ENCODE data around the gene PHACTR1. TPM values are rescaled to one million over a fixed set of nuclear protein-coding genes. Genes with fewer than 3 reads are reported as not detected.

PHACTR1 gene
- total RNA-seq, 1 experiment from 2014 or later: 0.05 TPM

DNA sequence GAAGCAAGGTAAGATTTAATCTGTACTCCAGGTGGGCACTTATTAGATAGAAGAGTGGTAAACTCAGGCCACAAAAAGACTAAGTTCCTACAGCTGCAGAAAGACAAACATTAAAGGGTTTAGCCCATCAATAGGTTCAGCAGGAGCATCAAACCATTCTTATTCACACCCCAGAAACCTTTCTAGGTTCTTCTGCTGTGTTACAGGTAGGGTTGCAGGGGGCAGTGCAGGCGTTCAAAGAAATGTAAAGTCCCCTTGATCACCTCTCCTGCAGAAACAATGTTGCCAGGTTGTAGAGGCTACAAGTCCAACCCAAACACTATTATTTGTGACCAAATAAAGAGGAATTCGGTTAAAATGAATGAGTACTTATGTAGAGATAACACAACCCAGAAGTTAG lies 31.8 kb downstream of the PHACTR1 start:
- ATAC-seq (no peak), DNase-seq (ENCODE audit: low read depth, low spot score) (no peak)
- H3K4me1 ChIP-seq (ENCODE audit: control insufficient read depth, insufficient read depth, low read length): no peaks in the 10 kb centered on the region
- no peaks in the 10 kb centered on the region for H3K36me3 ChIP-seq (ENCODE audit: control insufficient read depth, insufficient read depth, low read length)
- in situ Hi-C loops (cut with HindIII; ENCODE audit: low pct_unique_long_range_greater_than_20kb, low sequenced_read_pairs) (no loop called here), intact Hi-C loops (cut with micrococcal nuclease; ENCODE audit: unreplicated experiment) (no loop called here)
- H3K4me3 ChIP-seq (ENCODE audit: low read depth in 2 of 2, low read length in 2 of 2): no peak overlapping the region
- ChIA-PET POLR2A (no interaction called here), CTCF (no interaction called here)
- no peak overlapping the region for H3K27ac ChIP-seq (ENCODE audit: low read length)
- no peaks in the 10 kb centered on the region for H3K27me3 ChIP-seq (ENCODE audit: control insufficient read depth, insufficient read depth, low read length)
- TF ChIP-seq, protein P1, sequence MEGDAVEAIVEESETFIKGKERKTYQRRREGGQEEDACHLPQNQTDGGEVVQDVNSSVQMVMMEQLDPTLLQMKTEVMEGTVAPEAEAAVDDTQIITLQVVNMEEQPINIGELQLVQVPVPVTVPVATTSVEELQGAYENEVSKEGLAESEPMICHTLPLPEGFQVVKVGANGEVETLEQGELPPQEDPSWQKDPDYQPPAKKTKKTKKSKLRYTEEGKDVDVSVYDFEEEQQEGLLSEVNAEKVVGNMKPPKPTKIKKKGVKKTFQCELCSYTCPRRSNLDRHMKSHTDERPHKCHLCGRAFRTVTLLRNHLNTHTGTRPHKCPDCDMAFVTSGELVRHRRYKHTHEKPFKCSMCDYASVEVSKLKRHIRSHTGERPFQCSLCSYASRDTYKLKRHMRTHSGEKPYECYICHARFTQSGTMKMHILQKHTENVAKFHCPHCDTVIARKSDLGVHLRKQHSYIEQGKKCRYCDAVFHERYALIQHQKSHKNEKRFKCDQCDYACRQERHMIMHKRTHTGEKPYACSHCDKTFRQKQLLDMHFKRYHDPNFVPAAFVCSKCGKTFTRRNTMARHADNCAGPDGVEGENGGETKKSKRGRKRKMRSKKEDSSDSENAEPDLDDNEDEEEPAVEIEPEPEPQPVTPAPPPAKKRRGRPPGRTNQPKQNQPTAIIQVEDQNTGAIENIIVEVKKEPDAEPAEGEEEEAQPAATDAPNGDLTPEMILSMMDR (IDR thresholded peaks at IDR 0.05): no peak
- TF ChIP-seq, protein P2, sequence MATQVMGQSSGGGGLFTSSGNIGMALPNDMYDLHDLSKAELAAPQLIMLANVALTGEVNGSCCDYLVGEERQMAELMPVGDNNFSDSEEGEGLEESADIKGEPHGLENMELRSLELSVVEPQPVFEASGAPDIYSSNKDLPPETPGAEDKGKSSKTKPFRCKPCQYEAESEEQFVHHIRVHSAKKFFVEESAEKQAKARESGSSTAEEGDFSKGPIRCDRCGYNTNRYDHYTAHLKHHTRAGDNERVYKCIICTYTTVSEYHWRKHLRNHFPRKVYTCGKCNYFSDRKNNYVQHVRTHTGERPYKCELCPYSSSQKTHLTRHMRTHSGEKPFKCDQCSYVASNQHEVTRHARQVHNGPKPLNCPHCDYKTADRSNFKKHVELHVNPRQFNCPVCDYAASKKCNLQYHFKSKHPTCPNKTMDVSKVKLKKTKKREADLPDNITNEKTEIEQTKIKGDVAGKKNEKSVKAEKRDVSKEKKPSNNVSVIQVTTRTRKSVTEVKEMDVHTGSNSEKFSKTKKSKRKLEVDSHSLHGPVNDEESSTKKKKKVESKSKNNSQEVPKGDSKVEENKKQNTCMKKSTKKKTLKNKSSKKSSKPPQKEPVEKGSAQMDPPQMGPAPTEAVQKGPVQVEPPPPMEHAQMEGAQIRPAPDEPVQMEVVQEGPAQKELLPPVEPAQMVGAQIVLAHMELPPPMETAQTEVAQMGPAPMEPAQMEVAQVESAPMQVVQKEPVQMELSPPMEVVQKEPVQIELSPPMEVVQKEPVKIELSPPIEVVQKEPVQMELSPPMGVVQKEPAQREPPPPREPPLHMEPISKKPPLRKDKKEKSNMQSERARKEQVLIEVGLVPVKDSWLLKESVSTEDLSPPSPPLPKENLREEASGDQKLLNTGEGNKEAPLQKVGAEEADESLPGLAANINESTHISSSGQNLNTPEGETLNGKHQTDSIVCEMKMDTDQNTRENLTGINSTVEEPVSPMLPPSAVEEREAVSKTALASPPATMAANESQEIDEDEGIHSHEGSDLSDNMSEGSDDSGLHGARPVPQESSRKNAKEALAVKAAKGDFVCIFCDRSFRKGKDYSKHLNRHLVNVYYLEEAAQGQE (IDR thresholded peaks at IDR 0.05; ENCODE audit: insufficient read depth in 1 of 2, low read depth in 2 of 2, low read length in 1 of 2): no peak
- no peak for TF ChIP-seq POLR2AphosphoS5 (IDR thresholded peaks at IDR 0.05; ENCODE audit: low read depth, low read length)
- TF ChIP-seq SIN3A (IDR thresholded peaks at IDR 0.05; ENCODE audit: borderline replicate concordance, insufficient read depth, low read depth, low read length): no peak
- TF ChIP-seq TCF7L2 (IDR thresholded peaks at IDR 0.05; ENCODE audit: low read depth, low read length): no peak
- H3K9me3 ChIP-seq (ENCODE audit: control insufficient read depth, insufficient read depth, low read depth, low read length): no peaks in the 10 kb centered on the region
- BruUV-seq (replicated peaks): no TSS peak

DNA sequence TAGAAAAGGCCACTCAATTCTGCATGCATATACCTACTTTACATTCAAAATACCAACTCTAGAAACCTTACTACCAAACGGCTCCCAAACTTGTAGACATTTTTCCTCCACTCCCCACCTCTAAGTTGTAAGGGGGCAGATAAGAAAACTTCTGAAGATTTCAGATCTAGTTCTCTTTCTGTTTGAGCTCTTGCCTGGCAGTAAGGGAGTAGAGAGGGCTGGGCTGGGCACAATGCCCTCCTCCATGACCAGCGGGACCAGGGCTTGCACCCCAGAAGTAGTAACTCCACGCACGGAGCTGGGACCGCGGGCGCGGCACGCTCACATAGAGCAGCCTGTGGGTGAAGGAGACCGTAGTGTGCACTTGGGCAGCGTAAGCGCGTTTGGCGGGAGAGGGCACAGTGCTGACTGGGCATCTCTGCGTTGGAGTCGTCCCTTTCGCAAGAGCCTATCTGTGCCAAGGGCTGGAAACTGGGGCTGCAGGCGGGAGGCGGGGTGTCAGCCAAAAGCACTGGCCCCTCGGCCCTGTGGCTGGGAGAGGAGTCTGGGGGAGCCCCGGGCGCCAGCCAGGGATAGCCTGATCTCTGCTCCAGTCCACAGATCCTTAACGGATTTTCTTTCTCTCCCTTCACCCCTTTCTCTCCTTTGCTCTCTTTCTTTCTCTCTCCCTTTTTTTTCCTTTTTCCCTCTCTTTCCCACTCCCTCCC lies 32.4 kb downstream of the PHACTR1 start:
- H3K36me3 ChIP-seq (ENCODE audit: control insufficient read depth, insufficient read depth, low read length): no peaks in the 10 kb centered on the region
- no TSS peak for BruUV-seq (replicated peaks)
- CTCF ChIA-PET: no interaction called here
- in situ Hi-C loops (cut with HindIII; ENCODE audit: low pct_unique_long_range_greater_than_20kb, low sequenced_read_pairs): no loop called here
- POLR2A ChIA-PET: no interaction called here
- intact Hi-C loops (cut with micrococcal nuclease; ENCODE audit: unreplicated experiment): no loop called here
- H3K4me3 ChIP-seq (ENCODE audit: low read depth in 2 of 2, low read length in 2 of 2): no peak overlapping the region
- DNase-seq (ENCODE audit: low read depth, low spot score): no peak
- TF ChIP-seq, protein P2 (IDR thresholded peaks at IDR 0.05; ENCODE audit: insufficient read depth in 1 of 2, low read depth in 2 of 2, low read length in 1 of 2): no peak
- no peak for TF ChIP-seq TCF7L2 (IDR thresholded peaks at IDR 0.05; ENCODE audit: low read depth, low read length)
- TF ChIP-seq SIN3A (IDR thresholded peaks at IDR 0.05; ENCODE audit: borderline replicate concordance, insufficient read depth, low read depth, low read length): no peak
- TF ChIP-seq POLR2AphosphoS5 (IDR thresholded peaks at IDR 0.05; ENCODE audit: low read depth, low read length): no peak
- TF ChIP-seq, protein P1 (IDR thresholded peaks at IDR 0.05): no peak
- H3K27ac ChIP-seq (ENCODE audit: low read length): no peak overlapping the region
- ATAC-seq: no peak
- H3K27me3 ChIP-seq (ENCODE audit: control insufficient read depth, insufficient read depth, low read length): no peaks in the 10 kb centered on the region
- H3K4me1 ChIP-seq (ENCODE audit: control insufficient read depth, insufficient read depth, low read length): no peaks in the 10 kb centered on the region
- H3K9me3 ChIP-seq (ENCODE audit: control insufficient read depth, insufficient read depth, low read depth, low read length): no peaks in the 10 kb centered on the region
